ENCODE results near the gene SYPL1. TPM values are rescaled to one million over a fixed set of nuclear protein-coding genes. Genes with fewer than 3 reads are reported as not detected.

SYPL1 gene
- polyA plus RNA-seq, 1 donor, result 97.0 TPM

Other genes with a start within 250 kb of the SYPL1 start
- 24.3 TPM for gene ATXN7L1, start 235.7 kb downstream of the SYPL1 start, polyA plus RNA-seq
- gene CDHR3, start 149.0 kb downstream of the SYPL1 start, polyA plus RNA-seq, result 36.0 TPM
- gene NAMPT, start 172.7 kb upstream of the SYPL1 start, polyA plus RNA-seq, result 111 TPM

Data from large intestine (tissue), 1 donor.